ENCODE data around the gene PARVB.

PARVB gene

DNA sequence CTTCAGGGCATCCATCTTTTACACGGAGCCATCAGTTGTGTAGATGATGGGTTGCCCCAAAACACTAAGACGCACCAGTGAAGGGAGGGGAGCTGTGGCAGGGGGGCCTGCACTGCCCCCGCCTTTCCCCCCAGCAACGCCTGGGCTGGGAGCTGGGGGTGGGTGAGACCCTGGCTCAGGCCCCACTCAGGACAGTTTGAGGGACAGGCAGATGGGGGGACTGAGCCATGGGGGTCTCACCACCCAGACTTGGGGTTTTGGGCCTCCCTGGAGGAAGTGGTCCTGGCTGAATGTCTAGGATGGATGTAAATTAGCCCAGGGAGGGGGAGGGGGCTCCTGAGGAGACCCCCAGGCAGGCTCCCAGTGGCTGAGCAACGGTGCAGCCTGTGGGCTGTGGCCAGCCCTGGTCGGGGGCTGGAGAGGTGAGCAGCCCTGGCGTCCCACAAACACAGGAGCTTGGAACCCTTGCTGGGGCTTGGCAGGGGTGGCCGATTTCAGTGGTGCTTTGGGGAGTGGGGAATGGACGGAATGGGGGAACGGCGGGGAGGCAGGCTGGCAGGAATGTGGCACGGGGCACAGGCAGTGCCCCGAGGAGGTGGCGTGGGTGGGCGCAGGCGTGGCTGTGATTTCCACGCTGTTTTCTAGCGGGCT, 6.1 kb downstream of the PARVB start:
- TF ChIP-seq, protein P1, sequence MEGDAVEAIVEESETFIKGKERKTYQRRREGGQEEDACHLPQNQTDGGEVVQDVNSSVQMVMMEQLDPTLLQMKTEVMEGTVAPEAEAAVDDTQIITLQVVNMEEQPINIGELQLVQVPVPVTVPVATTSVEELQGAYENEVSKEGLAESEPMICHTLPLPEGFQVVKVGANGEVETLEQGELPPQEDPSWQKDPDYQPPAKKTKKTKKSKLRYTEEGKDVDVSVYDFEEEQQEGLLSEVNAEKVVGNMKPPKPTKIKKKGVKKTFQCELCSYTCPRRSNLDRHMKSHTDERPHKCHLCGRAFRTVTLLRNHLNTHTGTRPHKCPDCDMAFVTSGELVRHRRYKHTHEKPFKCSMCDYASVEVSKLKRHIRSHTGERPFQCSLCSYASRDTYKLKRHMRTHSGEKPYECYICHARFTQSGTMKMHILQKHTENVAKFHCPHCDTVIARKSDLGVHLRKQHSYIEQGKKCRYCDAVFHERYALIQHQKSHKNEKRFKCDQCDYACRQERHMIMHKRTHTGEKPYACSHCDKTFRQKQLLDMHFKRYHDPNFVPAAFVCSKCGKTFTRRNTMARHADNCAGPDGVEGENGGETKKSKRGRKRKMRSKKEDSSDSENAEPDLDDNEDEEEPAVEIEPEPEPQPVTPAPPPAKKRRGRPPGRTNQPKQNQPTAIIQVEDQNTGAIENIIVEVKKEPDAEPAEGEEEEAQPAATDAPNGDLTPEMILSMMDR (IDR thresholded peaks at IDR 0.05), result no peak

DNA sequence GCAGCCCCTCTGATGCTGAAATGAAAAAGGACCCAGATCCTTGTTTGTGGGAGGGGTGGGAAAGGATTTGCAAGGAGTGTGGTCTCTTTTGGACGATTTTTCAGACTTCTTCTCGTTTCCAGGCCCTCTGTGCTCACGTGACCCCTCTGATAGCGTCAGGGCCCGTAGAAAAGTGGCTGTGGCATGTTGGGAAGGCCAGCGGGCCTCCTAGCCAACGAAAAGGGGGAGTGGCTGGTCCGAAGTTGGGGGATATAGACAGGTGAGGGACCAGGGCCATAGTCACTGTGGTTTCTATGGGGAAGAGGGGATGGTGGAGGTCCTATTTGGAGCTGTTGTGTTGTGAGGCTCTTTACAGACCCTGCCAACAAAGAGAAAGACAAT, 6.6 kb downstream of the PARVB start:
- TF ChIP-seq, protein P1 (IDR thresholded peaks at IDR 0.05), result no peak

DNA sequence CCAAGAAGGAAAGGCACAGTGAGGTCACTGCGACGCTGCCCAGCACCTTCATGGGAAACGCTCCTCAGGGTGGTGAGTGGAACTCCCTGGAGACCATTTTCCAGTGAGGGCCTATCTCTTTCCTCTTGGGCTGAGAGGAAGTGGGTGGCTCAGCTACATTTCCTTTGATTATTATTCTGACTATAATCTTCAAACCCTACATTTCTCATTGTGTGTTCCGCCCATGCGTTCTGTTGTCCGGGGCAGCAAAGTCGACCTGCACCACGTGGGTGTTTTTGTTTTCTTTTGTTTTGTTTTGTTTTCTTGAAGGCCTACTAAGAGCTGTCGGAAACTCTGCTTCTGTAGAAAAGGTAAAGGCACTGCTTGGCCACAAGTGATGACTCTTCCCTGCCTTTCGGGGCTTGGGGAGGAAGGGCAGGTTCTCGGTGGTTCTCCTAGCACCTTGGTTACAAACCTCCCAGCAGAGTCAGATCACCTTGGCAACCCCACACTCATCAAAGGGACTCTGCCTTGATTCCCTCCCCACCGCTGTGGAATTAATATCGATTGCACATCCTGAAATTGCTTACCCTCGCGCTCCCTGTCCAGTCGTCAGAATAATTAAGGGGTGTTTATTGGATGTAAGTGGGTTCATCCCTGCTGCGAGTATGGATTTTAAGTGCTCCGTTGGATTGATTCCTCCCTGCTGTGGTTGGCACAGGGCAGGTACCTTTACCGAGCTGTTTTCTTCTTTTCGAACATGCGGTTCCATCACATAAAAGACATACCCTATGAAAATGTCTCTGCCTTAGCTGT, 7.3 kb downstream of the PARVB start:
- TF ChIP-seq, protein P1 (IDR thresholded peaks at IDR 0.05), result no peak

DNA sequence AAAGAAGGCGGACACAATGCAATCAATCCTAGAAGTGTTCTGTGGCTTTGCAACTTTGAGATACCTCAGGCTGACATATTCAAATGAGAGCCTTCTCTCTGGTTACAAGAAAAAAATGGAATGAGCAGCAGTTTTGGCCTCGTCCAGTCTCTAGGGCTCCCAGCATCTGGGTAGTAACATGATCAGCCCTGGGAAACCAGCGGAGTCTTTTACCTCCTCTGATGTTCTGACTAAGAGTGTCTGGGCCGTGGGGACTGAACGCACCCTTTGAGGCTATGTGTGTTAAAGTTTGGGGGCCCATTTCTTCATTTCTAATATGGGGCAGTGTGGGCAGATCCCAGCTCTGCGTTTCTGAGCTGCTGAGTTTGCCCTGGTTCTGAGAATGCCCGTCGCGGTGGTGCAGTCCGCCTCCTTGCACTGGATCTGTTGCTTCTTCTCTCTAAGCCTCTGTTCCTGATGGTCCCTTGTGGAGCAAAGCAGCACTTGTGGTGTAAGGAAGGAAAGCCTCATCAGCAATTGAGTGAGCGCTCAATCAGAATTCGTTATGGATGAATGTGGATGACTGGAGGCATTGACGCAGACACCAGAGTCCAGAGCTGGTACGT, 8.1 kb downstream of the PARVB start:
- TF ChIP-seq, protein P1 (IDR thresholded peaks at IDR 0.05), result no peak

DNA sequence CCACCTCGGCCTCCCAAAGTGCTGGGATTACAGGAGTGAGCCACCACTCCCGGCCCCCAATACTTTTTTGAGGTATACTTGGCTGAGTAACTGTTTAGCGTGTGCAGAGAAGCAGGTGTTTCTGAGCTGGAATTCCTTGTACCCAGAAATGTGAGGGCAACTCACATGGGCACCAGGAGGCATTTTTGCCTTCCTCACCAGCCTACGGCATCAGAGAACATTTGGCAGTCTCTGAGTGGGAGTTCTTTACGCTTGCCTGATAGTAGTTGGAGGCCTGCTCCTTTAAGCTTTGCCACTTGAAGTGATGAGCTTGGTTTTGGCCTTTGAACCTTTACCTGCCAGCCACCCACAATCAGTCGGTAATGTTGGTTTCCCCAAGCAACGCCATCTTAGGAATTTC, 9.2 kb downstream of the PARVB start:
- TF ChIP-seq, protein P1 (IDR thresholded peaks at IDR 0.05), result no peak

DNA sequence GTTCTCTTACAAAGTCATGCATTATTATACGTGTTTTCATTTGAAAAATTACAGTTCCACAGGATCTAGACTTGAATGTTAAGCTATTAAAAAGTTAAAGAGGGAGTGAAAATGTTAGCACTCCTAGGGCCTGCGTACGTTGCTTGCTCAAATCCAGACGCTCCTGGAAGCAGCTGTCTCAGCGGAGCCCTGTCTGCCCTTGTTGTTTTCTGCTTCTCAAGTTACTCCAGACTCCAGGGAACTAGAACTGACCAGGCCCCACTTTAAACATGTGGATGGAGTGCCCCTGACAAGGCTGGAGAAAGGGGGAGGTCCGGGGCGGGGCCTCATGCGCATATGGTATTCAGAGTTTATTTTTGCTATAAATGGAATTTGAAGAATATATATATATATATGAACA, 9.6 kb downstream of the PARVB start:
- TF ChIP-seq, protein P1 (IDR thresholded peaks at IDR 0.05), result no peak

DNA sequence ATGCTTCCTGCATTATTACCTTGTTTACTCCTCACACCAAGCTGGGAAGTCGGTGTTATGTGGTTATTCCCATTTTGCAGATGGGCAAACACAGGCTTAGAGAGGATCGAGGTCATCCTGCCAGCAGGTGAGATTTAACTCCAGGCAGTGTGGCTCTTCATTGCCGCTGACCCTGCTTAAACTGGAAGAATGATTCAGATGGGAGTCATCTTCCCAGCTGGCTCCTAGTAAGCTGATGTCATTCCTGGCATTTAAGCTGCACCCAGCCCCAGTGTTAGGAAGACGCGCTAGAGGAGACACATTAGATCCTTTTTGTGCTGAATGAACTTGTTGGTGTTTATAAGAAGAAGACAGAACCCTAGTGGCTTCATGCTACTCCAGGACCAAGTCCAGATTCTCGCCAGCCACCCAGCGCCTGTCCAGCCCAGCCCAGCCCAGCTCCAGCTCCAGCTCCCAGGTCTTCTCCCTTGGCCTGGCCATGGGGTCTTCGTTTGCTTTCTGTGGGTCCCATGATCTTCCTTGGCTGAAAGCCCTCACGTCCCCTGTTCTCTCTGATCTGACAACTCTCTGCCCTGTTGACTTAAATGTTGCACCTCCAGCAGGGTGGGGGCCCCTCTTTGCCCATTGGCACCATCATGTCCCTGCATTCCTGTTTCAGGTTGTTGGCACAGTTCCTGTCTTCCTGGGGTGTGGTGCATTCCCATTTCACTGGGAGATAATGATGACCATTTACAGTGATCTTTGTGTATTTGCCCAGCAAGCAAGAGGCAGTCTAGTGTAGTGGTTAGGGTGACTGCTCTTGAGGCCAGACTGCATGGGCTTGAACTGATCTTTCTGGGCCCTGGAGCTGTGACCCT, 13.6 kb downstream of the PARVB start:
- TF ChIP-seq, protein P1 (IDR thresholded peaks at IDR 0.05), result no peak
